SH-SY5Y (cell line): ENCODE data around the gene LAPTM5.

Source experiments
- GATA2 ChIP-seq: IDR thresholded peaks from 2 replicates; pipeline ENCODE4 v1.6.1; 2011; ENCODE audit warnings: mild to moderate bottlenecking, low read depth, low read length
- GATA3 ChIP-seq: IDR thresholded peaks from 2 replicates; pipeline ENCODE4 v1.6.1; 2011; ENCODE audit warnings: low read depth, mild to moderate bottlenecking, low read length, moderate library complexity

LAPTM5 gene

GRCh38 chr1:30757352-30758120 is at the start of gene LAPTM5:
Gene LAPTM5 (minus strand): TSS chr1:30757774. CDS start chr1:30757745, 29 bp downstream.
- TF ChIP-seq GATA2 (no peak), GATA3 (no peak)

- TF ChIP-seq GATA2 (no peak), GATA3 (no peak)
These were observed 49.1 kb upstream of the LAPTM5 start for GRCh38 chr1:30806381-30807317.

- no peak for TF ChIP-seq GATA2
- no peak for TF ChIP-seq GATA3
These were observed 47.9 kb upstream of the LAPTM5 start for GRCh38 chr1:30805304-30806003.

- TF ChIP-seq GATA3 = no peak
- no peak for TF ChIP-seq GATA2
These were observed 47.2 kb upstream of the LAPTM5 start for GRCh38 chr1:30804822-30805221.

DNA sequence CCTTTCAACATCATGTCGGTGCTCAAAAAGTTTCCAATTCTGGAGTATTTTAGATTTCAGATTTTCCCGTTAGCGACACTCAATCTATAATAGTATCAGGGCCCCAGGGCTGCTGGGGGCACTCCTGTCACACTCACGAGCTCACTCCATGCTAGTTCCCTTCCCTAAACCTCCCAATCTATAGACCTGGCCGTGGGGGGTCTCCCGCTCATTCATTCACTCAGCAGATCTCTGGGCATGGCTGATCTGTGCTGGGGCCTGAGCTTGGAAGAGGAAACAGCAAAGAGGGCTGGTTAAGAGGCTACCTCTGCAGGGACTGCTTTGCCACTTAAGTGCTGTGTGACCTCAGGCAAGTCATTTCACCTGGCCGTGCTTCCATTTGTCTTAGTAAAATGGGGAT is 46.8 kb upstream of the LAPTM5 start:
- TF ChIP-seq GATA3 (no peak), GATA2 (no peak)

DNA sequence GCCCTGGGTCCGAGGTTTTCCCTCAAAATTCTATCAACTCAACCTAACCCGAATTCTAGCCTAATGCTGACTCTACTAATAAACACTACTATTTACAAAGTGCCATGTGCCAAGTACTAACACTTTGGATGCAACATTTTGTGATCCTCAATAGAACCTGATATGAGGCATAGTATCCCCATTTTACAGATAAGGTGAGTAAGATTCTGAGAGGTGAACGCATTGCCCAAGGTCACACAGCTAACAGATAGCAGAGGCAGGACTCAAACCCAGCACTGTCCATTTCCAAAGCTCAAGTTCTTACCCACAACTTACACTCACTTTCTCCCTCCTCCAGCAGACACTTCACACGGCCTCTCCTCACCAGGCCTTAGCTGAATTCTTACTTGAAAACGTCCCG is 46.0 kb upstream of the LAPTM5 start:
- TF ChIP-seq GATA3 = no peak

DNA sequence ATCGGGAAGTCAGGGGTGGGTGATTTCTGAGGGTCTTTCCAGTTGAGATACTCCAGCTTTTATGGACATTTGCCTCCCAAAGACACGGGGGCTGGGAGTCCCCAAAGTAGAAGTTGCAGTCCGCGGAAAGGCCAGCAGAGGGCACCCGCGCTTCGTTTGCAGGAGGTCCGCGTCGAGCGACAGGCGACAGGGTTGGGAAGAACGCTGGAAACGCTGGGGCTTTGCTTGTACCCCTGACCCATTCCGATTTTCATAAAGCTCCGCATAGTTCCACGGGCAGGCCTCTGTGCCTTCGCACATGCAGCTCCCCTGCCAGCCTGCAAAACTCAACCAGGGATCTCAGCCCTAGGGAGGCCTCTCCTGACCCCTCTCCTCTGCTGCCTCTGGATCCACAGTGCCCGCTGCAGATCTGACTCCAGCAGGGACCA is 44.2 kb upstream of the LAPTM5 start:
- no peak for TF ChIP-seq GATA3
- TF ChIP-seq GATA2 = no peak

GRCh38 chr1:30799233-30799511 is 41.6 kb upstream of the LAPTM5 start:
- TF ChIP-seq GATA3 = no peak
- no peak for TF ChIP-seq GATA2

DNA sequence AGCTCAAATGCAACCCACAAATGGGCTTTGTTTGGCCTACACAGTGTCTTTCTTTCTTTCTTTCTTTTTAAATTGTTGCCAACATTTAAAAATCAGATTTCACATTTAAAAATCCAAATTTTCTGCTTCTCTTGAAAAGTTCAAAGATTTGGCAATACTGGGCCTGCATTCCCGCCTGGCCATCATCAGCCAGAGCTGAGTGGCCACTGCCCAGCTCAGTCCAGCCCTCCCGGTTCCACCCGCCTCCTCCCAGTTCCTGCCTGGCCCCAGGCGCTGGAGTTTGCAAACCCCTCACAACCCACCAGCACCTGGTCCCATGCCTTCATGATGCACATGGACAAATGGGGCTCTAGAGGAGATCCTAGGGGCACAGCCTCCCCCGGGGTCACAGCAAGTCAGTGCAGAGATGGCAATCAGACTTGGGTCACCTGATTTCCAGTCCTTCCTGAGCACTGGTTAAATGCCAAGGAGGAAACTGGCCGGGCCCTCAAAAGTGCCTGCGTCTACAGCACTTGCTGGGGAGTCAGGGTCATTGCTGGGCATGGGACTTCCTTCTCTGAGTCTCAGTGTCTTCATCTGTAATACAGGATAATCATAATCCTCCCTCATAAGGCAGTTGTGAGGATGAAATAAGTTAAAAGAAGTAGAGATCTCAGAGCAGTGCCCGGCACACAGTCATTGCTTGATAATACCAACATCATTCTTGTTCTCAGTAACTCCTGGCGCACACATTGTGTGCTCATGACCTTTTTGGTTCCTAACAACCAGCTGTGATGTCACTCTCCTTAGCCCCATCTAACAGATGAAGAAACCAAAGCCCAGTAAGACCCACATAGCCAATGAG is 41.0 kb upstream of the LAPTM5 start:
- TF ChIP-seq GATA3 = no peak
- TF ChIP-seq GATA2 = peak; percentile 32; the same call in 1 of the 2 replicates

DNA sequence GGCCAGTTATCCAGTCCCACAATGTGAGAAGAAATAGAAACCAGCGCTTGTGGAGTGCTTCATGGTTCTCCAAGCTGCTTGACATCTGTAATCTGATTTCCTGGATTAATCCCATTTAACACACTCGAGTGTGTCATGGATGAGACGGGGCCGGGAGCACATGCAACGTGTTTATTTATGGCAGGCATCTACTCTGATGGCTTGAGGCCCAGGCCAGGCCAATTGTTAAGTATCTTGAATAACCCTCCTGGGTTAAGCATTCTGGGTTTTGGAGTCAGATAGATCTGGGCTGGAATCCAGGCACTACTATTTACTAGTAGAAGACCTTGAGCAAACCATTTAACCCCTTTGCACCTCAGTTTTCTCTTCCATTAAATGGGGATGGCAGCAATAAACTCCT is 37.5 kb upstream of the LAPTM5 start:
- no peak for TF ChIP-seq GATA2
- TF ChIP-seq GATA3 = no peak

DNA sequence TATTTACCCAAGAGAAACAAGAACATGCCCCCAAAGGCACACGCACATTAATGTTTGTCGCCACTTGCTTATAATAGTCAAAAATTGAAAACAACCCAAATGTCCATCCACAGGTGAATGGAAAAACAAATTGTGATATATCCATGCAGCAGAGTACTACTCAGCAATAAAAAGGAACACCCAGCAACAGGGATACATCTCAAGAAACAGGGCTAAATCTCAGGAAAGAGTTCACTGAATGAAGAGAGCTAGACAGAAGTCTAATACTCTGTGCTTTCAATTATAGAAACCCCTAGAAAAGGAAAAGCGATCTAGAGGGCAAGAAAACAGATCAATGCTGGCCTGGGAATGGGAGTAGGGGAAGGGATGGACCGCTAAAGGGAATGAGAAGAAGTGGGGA is 36.7 kb upstream of the LAPTM5 start:
- TF ChIP-seq GATA2 (no peak), GATA3 (no peak)

DNA sequence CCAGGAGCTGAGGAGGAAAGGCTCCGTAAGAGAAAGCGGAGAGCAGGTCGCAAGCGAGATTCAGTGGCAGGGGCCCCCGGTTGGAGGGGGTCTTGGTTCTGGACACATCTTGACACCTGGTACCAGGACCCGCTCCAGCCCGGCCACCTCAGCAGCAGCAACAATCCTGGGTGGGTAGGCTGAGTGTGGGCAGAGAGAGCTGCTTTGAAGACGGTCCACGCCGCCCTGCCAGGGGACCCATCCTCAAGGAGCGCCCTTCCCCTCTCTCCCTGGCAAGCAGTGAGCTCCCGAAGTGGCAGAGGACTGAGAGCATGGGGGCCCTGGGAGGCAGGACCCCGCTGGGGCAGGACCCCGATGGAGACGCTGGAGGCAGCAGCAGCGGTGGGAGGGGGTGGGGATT is 35.6 kb upstream of the LAPTM5 start:
- TF ChIP-seq GATA3 (no peak), GATA2 (no peak)

DNA sequence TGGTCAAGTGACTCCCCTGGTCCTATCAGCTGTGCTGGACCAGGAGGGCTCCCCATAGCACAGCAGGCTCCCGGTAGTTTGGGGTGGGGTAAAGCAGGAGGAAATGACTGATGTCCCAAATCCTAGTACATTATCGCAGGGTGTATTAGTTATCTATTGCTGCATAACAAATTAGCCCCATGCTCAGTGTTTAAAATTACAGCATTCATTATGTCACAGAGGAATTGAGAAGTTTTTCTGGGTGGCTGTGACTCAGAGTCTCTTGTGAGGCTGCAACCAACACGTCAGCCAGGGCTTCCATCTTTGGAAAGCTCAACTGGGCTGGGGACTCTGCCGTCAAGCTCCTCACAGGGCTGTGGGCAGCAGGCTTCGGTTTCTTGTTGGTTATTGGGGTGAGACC is 34.3 kb upstream of the LAPTM5 start:
- TF ChIP-seq GATA3 = no peak
- TF ChIP-seq GATA2 = no peak
